K562 (cell line): Measurements from ENCODE around the gene KRTAP16-1.

ENCODE experiments used
- HDAC6 ChIP-seq: IDR thresholded peaks from 2 replicates; pipeline ENCODE4 v1.6.1; 2012; ENCODE audit warnings: low read depth, mild to moderate bottlenecking, control low read depth, inconsistent platforms, low read length, moderate library complexity
- NR2F6 ChIP-seq: fragments of 450-650 bp; formaldehyde crosslinking; IDR thresholded peaks from 2 replicates; pipeline ENCODE4 v1.4.0; 2020; ENCODE audit warnings: mild to moderate bottlenecking
- NRF1 ChIP-seq, 2 experiments: fragments of 450-650 bp; IDR thresholded peaks in 1 of 2; conservative IDR thresholded peaks in 1 of 2; 2 replicates each; pipeline ENCODE4 v1.6.1; 2014; ENCODE audit warnings: mild to moderate bottlenecking in 2 of 2
- RBBP5 ChIP-seq: fragments of 200-600 bp; sonication (generic); IDR thresholded peaks from 2 replicates; pipeline ENCODE4 v1.6.1; 2012; ENCODE audit warnings: borderline replicate concordance, mild to moderate bottlenecking, low read length, control low read depth, inconsistent platforms; ENCODE audit not compliant: insufficient read depth, poor library complexity, severe bottlenecking
- SPI1 ChIP-seq: IDR thresholded peaks from 2 replicates; pipeline ENCODE4 v1.6.1; 2011; ENCODE audit warnings: low read depth, low read length, control low read depth, borderline replicate concordance
- TF ChIP-seq, protein P1 (sequence below): fragments of 250-450 bp; sonication (Bioruptor Pico); IDR thresholded peaks from 2 replicates; pipeline ENCODE4 v1.8.0; 2021; ENCODE audit warnings: moderate library complexity, mild to moderate bottlenecking, inconsistent platforms
- TF ChIP-seq, protein P2 (sequence below): fragments of 450-650 bp; IDR thresholded peaks from one replicate; pipeline ENCODE4 v1.6.1; 2018; ENCODE audit warnings: mild to moderate bottlenecking, moderate library complexity; ENCODE audit not compliant: partially characterized antibody

DNA sequence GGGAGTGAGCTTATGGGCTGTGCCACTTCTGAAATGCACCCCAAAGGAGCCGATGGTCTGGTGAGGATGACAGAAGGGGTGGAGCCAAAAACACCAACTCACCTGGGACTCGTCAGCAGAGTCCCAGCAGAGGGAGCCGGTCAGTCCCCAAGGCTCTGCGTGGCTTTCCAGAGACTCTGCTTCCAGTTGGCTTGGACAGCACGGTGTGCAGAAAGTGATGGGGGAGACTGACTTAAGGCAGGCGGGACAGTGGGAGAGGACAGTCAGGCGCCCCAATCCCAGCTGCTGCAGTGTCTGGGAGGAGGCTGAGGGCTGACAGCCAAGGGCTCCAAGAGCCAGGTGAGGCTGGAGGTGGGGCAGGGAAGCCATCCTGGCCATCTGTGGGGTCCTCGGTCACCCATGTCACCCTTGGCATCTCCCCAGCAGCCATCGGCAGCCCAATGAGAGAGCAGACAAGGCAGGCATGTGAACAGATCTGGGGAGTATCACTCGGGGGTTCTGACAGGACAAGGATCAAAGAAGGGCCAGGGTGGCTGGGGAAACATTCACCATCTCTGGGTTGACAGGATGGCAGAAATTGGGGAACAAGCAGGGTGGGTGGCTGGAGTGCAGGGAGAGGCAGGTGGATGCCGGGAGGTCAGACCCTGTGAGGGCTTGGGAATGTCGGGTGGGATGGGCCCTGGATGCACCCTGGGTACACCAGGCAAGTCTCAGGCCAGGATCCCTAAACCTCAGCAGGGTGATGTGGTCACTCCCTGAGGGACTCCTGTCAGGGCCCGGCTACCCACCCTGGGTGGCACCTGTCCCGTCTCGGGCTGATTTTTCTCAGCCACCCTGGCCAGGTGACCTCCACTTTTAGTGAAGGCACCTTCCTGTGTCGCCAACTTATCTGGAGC is 15.3 kb upstream of the KRTAP16-1 start:
- TF ChIP-seq RBBP5 = no peak
- TF ChIP-seq NRF1 (conservative IDR thresholded peaks at IDR 0.05 in 1 of 2, IDR thresholded peaks at IDR 0.05 in 1 of 2) = no peak
- TF ChIP-seq, protein P1, sequence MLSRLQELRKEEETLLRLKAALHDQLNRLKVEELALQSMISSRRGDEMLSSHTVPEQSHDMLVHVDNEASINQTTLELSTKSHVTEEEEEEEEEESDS (CRISPR knock-in tag) = no peak
- TF ChIP-seq, protein P2, sequence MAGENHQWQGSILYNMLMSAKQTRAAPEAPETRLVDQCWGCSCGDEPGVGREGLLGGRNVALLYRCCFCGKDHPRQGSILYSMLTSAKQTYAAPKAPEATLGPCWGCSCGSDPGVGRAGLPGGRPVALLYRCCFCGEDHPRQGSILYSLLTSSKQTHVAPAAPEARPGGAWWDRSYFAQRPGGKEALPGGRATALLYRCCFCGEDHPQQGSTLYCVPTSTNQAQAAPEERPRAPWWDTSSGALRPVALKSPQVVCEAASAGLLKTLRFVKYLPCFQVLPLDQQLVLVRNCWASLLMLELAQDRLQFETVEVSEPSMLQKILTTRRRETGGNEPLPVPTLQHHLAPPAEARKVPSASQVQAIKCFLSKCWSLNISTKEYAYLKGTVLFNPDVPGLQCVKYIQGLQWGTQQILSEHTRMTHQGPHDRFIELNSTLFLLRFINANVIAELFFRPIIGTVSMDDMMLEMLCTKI = no peak
- TF ChIP-seq SPI1 = no peak
- TF ChIP-seq HDAC6 = no peak
- no peak for TF ChIP-seq NR2F6
